ENCODE data around the gene NOD1.
A peak's percentile ranks its signal among the peaks of the same experiment; 100 is the strongest.
"Not testable (repeated sequence)": the region's sequence is repeated elsewhere in the genome, so short reads cannot be mapped to it uniquely, and the experiment has no call there.

The NOD1 gene, protein sequence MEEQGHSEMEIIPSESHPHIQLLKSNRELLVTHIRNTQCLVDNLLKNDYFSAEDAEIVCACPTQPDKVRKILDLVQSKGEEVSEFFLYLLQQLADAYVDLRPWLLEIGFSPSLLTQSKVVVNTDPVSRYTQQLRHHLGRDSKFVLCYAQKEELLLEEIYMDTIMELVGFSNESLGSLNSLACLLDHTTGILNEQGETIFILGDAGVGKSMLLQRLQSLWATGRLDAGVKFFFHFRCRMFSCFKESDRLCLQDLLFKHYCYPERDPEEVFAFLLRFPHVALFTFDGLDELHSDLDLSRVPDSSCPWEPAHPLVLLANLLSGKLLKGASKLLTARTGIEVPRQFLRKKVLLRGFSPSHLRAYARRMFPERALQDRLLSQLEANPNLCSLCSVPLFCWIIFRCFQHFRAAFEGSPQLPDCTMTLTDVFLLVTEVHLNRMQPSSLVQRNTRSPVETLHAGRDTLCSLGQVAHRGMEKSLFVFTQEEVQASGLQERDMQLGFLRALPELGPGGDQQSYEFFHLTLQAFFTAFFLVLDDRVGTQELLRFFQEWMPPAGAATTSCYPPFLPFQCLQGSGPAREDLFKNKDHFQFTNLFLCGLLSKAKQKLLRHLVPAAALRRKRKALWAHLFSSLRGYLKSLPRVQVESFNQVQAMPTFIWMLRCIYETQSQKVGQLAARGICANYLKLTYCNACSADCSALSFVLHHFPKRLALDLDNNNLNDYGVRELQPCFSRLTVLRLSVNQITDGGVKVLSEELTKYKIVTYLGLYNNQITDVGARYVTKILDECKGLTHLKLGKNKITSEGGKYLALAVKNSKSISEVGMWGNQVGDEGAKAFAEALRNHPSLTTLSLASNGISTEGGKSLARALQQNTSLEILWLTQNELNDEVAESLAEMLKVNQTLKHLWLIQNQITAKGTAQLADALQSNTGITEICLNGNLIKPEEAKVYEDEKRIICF

DNA sequence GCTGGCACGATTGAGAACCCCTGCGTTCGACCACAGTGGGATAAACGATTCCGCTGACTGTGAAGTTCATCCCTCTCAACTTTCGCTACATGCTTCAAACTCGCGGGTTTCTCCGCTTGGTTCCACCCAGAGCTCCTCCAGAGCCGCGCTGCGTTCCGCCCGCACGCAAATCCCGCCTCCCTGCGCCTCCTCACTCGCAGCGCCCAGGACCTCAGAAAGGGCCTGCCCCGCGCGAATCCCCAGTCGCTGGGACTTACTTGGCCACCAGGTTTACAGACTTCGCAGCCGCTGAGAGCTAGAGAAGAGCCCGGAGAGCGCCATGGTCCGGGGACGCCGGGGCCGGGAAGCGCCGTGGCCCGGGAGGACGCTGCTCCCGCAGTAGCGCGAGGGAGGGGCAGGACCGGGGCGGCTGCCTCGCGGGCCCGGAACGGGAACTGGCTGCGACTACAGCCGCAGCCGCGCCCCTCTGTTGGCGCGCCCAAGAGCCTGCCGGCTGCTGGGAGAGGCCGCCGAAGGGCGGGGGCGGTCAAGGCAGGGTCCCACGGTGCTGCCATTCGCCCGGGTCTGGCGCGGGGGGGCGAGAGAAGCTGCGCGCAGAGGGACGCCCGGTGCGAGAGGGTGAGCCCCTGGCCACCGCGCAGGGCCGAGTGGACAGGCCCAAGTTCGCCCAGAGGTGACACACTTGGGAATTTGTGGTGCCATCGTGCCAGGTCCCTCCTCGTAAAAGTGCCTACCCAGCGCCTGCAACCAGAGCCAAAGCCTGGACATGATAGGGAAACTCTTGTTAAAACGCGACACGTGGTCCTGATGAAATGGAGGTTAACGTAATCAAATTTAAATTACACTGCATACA, at the start of gene NOD1:
NOD1 (minus strand) TSS at position 436 of the 853 bp plus-strand sequence. CDS start 21,863 bp downstream, outside the sequence.
- Histone ChIP-seq H2AFZ (ENCODE audit: low read depth, low read length) (peak within 1 kb of the TSS; percentile 93), H3K27me3 (ENCODE audit: low read depth, low read length) (no peaks in the 10 kb centered on the region), H3K4me3 (ENCODE audit: low read length) (peak within 1 kb of the TSS; percentile 95), H3K4me1 (ENCODE audit: low read length) (peaks cover 12% of the 10 kb centered on the region; the same call in 1 of the 2 replicates), H3K9ac (ENCODE audit: low read length) (peak within 1 kb of the TSS; percentile 73), H4K20me1 (ENCODE audit: insufficient read depth, low read length) (no peaks in the 10 kb centered on the region), H3K79me2 (ENCODE audit: low read length) (no peaks in the 10 kb centered on the region), H3K4me2 (ENCODE audit: low read length) (peak within 1 kb of the TSS; percentile 99), H3K9me3 (ENCODE audit: insufficient read depth, low read length) (no peaks in the 10 kb centered on the region), H3K27ac (ENCODE audit: low read length) (no peak within 1 kb of the TSS), H3K36me3 (replicated peaks; ENCODE audit: low read depth, low read length) (no peaks in the 10 kb centered on the region)
- TF ChIP-seq, protein P1, sequence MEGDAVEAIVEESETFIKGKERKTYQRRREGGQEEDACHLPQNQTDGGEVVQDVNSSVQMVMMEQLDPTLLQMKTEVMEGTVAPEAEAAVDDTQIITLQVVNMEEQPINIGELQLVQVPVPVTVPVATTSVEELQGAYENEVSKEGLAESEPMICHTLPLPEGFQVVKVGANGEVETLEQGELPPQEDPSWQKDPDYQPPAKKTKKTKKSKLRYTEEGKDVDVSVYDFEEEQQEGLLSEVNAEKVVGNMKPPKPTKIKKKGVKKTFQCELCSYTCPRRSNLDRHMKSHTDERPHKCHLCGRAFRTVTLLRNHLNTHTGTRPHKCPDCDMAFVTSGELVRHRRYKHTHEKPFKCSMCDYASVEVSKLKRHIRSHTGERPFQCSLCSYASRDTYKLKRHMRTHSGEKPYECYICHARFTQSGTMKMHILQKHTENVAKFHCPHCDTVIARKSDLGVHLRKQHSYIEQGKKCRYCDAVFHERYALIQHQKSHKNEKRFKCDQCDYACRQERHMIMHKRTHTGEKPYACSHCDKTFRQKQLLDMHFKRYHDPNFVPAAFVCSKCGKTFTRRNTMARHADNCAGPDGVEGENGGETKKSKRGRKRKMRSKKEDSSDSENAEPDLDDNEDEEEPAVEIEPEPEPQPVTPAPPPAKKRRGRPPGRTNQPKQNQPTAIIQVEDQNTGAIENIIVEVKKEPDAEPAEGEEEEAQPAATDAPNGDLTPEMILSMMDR (IDR thresholded peaks at IDR 0.05; ENCODE audit: low read depth, low read length) = no peak
- no peak for TF ChIP-seq EZH2phosphoT487 (IDR thresholded peaks at IDR 0.05; ENCODE audit: low read depth)

DNA sequence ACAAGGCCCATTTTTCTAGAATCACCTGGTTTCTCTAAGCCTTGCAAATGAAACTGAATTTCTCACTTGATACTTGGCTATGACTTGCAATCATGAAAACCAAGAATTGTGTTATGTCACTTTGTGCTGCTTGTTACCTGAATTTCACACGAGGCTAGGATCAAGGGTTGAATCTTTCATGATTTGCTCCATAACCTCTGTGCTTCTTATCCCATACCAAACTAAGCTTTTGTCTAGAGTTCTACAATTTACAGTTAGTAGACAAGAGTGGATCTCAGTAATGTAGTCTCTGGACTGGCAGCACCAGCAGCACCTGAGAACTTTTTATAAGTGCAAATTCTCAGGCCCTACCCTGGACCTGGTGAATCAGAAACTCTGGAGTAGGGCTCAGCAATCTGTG, 48.7 kb upstream of the NOD1 start:
- H2AFZ ChIP-seq (ENCODE audit: low read depth, low read length); H3K27ac ChIP-seq (ENCODE audit: low read length); H3K4me2 ChIP-seq (ENCODE audit: low read length); H3K4me3 ChIP-seq (ENCODE audit: low read length); H3K9ac ChIP-seq (ENCODE audit: low read length); H3K79me2 ChIP-seq (ENCODE audit: low read length); H3K27me3 ChIP-seq (ENCODE audit: low read depth, low read length); H3K9me3 ChIP-seq (ENCODE audit: insufficient read depth, low read length); H4K20me1 ChIP-seq (ENCODE audit: insufficient read depth, low read length); H3K36me3 ChIP-seq (replicated peaks; ENCODE audit: low read depth, low read length); H3K4me1 ChIP-seq (ENCODE audit: low read length): not testable (repeated sequence)

DNA sequence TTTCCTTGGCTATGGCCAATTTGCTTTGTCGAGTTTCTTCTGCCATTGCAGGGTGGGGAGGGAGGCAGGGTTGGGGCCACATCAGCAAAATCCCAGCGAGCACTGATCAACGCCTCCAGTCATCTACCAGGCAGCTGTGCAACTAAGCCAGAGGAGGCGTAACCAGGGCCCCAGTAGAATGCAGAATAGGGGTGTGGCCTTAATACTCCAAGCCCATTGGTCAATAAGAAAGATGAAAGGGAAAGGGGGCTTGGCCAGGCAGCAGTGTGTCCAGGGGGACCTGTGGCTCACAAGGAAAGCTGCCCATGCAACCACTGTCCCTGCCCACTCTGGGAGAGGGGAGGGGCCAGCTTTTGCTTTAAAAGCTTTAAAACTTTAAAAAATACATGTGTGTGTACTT, 47.6 kb upstream of the NOD1 start:
- H3K27me3 ChIP-seq (ENCODE audit: low read depth, low read length) = no peaks in the 10 kb centered on the region
- no peak overlapping the region for H3K9ac ChIP-seq (ENCODE audit: low read length)
- no peak overlapping the region for H3K4me2 ChIP-seq (ENCODE audit: low read length)
- H3K79me2 ChIP-seq (ENCODE audit: low read length) = no peaks in the 10 kb centered on the region
- no peak overlapping the region for H3K27ac ChIP-seq (ENCODE audit: low read length)
- TF ChIP-seq, protein P1 (IDR thresholded peaks at IDR 0.05; ENCODE audit: low read depth, low read length) = no peak
- TF ChIP-seq EZH2phosphoT487 (IDR thresholded peaks at IDR 0.05; ENCODE audit: low read depth) = no peak
- no peaks in the 10 kb centered on the region for H3K9me3 ChIP-seq (ENCODE audit: insufficient read depth, low read length)
- no peak overlapping the region for H2AFZ ChIP-seq (ENCODE audit: low read depth, low read length)
- no peaks in the 10 kb centered on the region for H3K4me1 ChIP-seq (ENCODE audit: low read length)
- H3K36me3 ChIP-seq (replicated peaks; ENCODE audit: low read depth, low read length) = no peaks in the 10 kb centered on the region
- H3K4me3 ChIP-seq (ENCODE audit: low read length) = no peak overlapping the region
- H4K20me1 ChIP-seq (ENCODE audit: insufficient read depth, low read length) = no peaks in the 10 kb centered on the region

DNA sequence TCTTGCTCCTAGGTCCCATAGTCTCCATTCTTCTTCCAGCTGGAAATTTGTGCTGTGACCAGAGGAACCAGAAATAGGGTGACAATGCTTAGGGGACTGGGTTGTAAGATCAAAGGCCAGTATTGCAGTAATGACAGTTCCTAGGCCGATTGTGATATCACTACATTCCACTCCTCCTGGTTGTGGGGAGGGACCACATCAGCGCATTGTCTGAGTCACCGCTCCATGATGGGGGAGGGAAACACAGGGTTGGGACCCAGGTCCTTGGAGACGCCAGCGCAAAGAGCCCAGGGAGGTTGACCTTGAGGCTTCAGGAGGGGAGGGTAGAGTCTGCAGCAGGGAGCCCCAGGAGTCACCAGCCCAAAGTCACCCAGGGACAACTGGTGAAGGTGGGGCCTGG, 46.8 kb upstream of the NOD1 start:
- Histone ChIP-seq H3K9me3 (ENCODE audit: insufficient read depth, low read length) (no peaks in the 10 kb centered on the region), H3K9ac (ENCODE audit: low read length) (no peak overlapping the region), H3K4me3 (ENCODE audit: low read length) (no peak overlapping the region), H2AFZ (ENCODE audit: low read depth, low read length) (no peak overlapping the region), H3K36me3 (replicated peaks; ENCODE audit: low read depth, low read length) (no peaks in the 10 kb centered on the region), H3K4me2 (ENCODE audit: low read length) (no peak overlapping the region), H3K27me3 (ENCODE audit: low read depth, low read length) (no peaks in the 10 kb centered on the region), H3K27ac (ENCODE audit: low read length) (no peak overlapping the region), H3K4me1 (ENCODE audit: low read length) (peaks cover 5% of the 10 kb centered on the region), H4K20me1 (ENCODE audit: insufficient read depth, low read length) (no peaks in the 10 kb centered on the region), H3K79me2 (ENCODE audit: low read length) (no peaks in the 10 kb centered on the region)
- TF ChIP-seq EZH2phosphoT487 (IDR thresholded peaks at IDR 0.05; ENCODE audit: low read depth) = no peak
- TF ChIP-seq, protein P1 (IDR thresholded peaks at IDR 0.05; ENCODE audit: low read depth, low read length) = no peak
